ENCODE measurements around the gene TRAPPC2B. TPM values are rescaled to one million over a fixed set of nuclear protein-coding genes. Genes with fewer than 3 reads are reported as not detected.

TRAPPC2B gene
- total RNA-seq, 1 experiment from 2014 or later, result 6.3 TPM

DNA sequence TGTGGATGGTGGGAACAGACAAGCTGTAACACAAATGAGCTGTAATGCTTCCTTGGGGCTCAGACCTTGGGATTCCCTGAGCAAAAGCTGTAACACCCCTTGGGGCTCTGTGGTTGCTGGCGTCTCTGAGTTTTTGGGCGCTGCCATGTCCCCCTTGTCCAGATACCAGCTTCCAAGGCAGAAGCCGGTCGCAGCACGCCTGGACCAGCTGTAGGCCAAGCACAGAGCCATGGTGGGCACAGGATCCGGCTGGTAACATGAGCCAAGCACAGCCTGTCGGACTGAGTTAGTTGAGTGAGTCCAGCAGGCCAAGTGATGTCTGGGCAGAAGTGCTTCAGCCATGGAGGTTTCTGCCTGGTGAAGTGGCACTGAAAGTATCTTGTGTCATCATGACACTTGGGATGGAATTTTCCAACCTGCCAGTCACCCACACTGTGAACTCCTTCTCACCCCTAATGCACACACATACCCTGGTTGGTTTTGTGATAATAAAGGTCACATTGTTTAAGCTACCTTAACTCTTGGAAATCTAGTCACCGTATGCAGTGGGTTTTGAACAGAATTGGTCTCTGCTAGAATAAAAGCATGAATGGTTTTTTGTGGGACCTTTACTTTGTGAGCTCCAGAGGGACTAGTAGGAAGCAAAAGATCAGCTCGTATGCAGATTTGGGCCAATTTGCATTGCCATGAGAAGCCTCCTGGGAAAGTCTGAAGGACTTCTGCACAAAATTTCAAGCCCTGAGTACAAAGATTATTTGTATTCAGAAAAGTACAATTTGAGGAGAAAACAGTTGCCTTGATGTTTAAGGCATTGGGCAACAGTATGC is 40.6 kb downstream of the TRAPPC2B start:
- Mint-ChIP-seq H3K4me1 (ENCODE audit: insufficient read depth, unreplicated experiment) (peaks cover 6% of the 10 kb centered on the region), H3K27me3 (ENCODE audit: insufficient read depth, unreplicated experiment) (no peaks in the 10 kb centered on the region), H3K27ac (ENCODE audit: low read depth, unreplicated experiment) (no peak overlapping the region), H3K9me3 (ENCODE audit: unreplicated experiment) (peaks cover 9% of the 10 kb centered on the region), H3K36me3 (ENCODE audit: insufficient read depth, unreplicated experiment) (peaks cover 22% of the 10 kb centered on the region), H3K4me3 (ENCODE audit: unreplicated experiment) (no peak overlapping the region)
- no TSS peak for BruUV-seq (replicated peaks)
- POLR2A ChIA-PET, result interaction anchor here (0.6 kb wide), 1 partner anchor 53 kb away, joined by 4 read pairs; the partner anchor contains the start of gene ZNF304
- intact Hi-C loops (cut with micrococcal nuclease), result no loop called here
- no peak for DNase-seq (ENCODE audit: unreplicated experiment)
- TF ChIP-seq, protein P1, sequence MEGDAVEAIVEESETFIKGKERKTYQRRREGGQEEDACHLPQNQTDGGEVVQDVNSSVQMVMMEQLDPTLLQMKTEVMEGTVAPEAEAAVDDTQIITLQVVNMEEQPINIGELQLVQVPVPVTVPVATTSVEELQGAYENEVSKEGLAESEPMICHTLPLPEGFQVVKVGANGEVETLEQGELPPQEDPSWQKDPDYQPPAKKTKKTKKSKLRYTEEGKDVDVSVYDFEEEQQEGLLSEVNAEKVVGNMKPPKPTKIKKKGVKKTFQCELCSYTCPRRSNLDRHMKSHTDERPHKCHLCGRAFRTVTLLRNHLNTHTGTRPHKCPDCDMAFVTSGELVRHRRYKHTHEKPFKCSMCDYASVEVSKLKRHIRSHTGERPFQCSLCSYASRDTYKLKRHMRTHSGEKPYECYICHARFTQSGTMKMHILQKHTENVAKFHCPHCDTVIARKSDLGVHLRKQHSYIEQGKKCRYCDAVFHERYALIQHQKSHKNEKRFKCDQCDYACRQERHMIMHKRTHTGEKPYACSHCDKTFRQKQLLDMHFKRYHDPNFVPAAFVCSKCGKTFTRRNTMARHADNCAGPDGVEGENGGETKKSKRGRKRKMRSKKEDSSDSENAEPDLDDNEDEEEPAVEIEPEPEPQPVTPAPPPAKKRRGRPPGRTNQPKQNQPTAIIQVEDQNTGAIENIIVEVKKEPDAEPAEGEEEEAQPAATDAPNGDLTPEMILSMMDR (IDR thresholded peaks at IDR 0.05; ENCODE audit: unreplicated experiment), result no peak
- CTCF ChIA-PET, result interaction anchor here (0.5 to 2.6 kb wide), 7 partner anchors 11 to 1061 kb away, joined by 3 to 18 read pairs (median 4); no protein-coding TSS in a partner anchor

DNA sequence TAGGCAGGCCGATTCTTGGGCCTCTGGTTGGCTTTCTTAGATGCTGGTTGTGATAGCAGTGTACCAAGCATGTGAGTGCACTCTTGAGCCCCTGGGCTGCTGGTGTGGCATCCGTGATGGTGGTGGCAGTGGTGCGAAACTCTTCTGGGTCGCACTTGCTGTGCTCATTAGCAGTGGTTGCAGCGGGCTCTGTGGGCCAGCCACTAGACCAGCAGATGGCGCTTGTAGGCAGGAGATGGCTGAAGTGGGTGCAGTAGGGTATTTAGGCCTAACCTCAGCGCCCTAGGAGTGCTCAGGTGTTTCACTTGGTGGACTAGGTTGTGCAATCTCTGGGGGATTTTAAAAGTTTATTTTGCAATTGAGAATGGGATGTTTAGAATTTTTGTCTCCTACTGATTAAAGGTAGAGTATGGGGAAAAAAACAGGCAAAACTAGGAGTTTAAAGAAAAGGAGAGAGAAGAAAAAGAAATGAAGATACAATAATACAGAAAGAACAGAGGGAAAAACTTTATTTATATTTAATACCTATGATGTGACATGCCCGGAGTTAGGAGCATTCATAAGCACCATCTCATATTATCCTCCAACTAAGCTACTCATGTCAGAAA is 43.3 kb downstream of the TRAPPC2B start:
- Mint-ChIP-seq H3K27ac (ENCODE audit: low read depth, unreplicated experiment) (peak overlapping the region; percentile 13), H3K9me3 (ENCODE audit: unreplicated experiment) (no peaks in the 10 kb centered on the region), H3K4me1 (ENCODE audit: insufficient read depth, unreplicated experiment) (peaks cover 10% of the 10 kb centered on the region), H3K27me3 (ENCODE audit: insufficient read depth, unreplicated experiment) (no peaks in the 10 kb centered on the region), H3K36me3 (ENCODE audit: insufficient read depth, unreplicated experiment) (peaks cover 5% of the 10 kb centered on the region), H3K4me3 (ENCODE audit: unreplicated experiment) (no peak overlapping the region)
- no TSS peak for BruUV-seq (replicated peaks)
- ChIA-PET CTCF (interaction anchor here (0.5 to 2.6 kb wide), 28 partner anchors 9 to 1735 kb away, joined by 3 to 18 read pairs (median 4); partner anchors contain the start of genes ZNF548 and ZNF749), POLR2A (interaction anchor here (0.7 kb wide), 2 partner anchors 8 to 12 kb away, joined by 3 read pairs; no protein-coding TSS in a partner anchor)
- intact Hi-C loops (cut with micrococcal nuclease), result loop anchor here (5.0 kb wide), 1 partner anchor 966 kb away; no protein-coding TSS in a partner anchor
- TF ChIP-seq, protein P1 (IDR thresholded peaks at IDR 0.05; ENCODE audit: unreplicated experiment), result peak; percentile 78
- peak; percentile 56 for DNase-seq (ENCODE audit: unreplicated experiment)

DNA sequence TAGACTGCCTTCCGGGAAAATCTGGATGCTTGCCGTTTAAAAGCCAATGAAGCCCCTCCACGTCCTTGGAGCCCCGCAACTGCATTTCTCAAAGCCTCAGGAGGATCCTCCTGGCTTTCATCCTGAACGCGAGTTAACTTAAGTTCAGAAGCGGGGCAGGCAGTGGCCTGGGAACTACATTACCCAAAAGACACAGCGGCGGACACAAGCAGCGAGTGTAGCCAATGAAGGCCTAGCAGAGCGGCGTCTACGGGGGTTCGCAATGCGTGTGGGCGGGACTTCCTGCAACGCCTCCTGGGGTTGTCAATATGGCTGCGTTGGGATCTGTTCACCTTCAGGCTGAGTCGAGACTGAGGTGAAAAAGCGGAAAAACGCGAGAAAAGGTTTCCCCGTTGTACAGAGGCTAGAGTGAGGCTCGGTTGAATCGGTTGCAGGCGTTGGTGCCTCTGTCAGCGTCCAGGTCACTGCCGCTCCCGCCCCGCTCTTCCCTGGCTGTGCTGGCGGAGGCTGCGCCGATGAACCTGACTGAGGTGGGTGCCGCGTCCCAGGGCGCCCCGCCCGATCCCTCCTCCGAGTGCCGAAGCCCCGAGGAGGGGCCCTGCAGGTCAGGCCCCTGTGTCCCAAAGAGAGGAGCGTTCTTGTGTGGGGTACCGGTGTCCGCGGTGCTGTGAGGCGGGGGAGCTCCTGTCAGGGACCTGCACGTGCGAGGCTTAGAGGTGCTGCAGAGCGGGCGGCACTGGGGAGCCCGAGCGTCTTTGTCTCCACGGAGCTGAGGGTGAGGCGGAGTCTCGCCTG is 47.7 kb downstream of the TRAPPC2B start, which contains the start of gene ZNF17:
Gene ZNF17 (plus strand): TSS at position 285 of the 795 bp plus-strand sequence. CDS start 2,455 bp downstream, outside the sequence.
- DNase-seq (ENCODE audit: unreplicated experiment), result peak; percentile 96
- TF ChIP-seq, protein P1 (IDR thresholded peaks at IDR 0.05; ENCODE audit: unreplicated experiment), result no peak
- peaks cover 12% of the 10 kb centered on the region for H3K9me3 Mint-ChIP-seq (ENCODE audit: unreplicated experiment)
- CTCF ChIA-PET, result interaction anchor here (0.6 to 2.2 kb wide), 3 partner anchors 12 to 1009 kb away, joined by 3 to 10 read pairs (median 4); no protein-coding TSS in a partner anchor
- peak within 1 kb of the TSS; percentile 97 for H3K4me3 Mint-ChIP-seq (ENCODE audit: unreplicated experiment)
- H3K27ac Mint-ChIP-seq (ENCODE audit: low read depth, unreplicated experiment), result peak within 1 kb of the TSS; percentile 86
- H3K4me1 Mint-ChIP-seq (ENCODE audit: insufficient read depth, unreplicated experiment), result peaks cover 14% of the 10 kb centered on the region
- H3K36me3 Mint-ChIP-seq (ENCODE audit: insufficient read depth, unreplicated experiment), result peaks cover 30% of the 10 kb centered on the region
- no peaks in the 10 kb centered on the region for H3K27me3 Mint-ChIP-seq (ENCODE audit: insufficient read depth, unreplicated experiment)
- POLR2A ChIA-PET, result interaction anchor here (0.9 to 3.5 kb wide), 7 partner anchors 12 to 1109 kb away, joined by 3 to 20 read pairs (median 3); partner anchors contain the start of genes ZBTB45, ZNF543, ZNF548 and ZNF749
- intact Hi-C loops (cut with micrococcal nuclease), result no loop called here
- BruUV-seq (replicated peaks), result TSS peak; percentile 57

Other genes starting within 250 kb of the TRAPPC2B start
- gene USP29, start 243.6 kb upstream of the TRAPPC2B start, total RNA-seq (2022), result not detected in 2 replicates
- not detected in 2 replicates for gene ZIM3, start 218.3 kb upstream of the TRAPPC2B start, total RNA-seq (2022)
- not detected in 2 replicates for gene DUXA, start 196.1 kb upstream of the TRAPPC2B start, total RNA-seq (2022)
- 34.4 and 41.1 TPM in 2 replicates for gene ZNF264, start 172.1 kb upstream of the TRAPPC2B start, total RNA-seq (2022)
- gene AURKC, start 132.5 kb upstream of the TRAPPC2B start, total RNA-seq (2022), result 0.93 and 1.2 TPM in 2 replicates
- gene ZNF805, start 122.9 kb upstream of the TRAPPC2B start, total RNA-seq (2022), result 11.8 and 12.2 TPM in 2 replicates
- gene ZNF460, start 83.1 kb upstream of the TRAPPC2B start, total RNA-seq (2022), result 72.5 and 95.5 TPM in 2 replicates
- 9.2 and 10.8 TPM in 2 replicates for gene ZNF543, start 43.1 kb upstream of the TRAPPC2B start, total RNA-seq (2022)
- gene ZNF304, start 12.3 kb upstream of the TRAPPC2B start, total RNA-seq (2022), result 7.0 and 9.9 TPM in 2 replicates
- gene ZNF547, start within 50 bp of the TRAPPC2B start, total RNA-seq (2022), result 3.7 and 4.3 TPM in 2 replicates
- gene ZNF548, start 26.3 kb downstream of the TRAPPC2B start, total RNA-seq (2022), result 23.7 and 40.1 TPM in 2 replicates
- 7.8 and 8.3 TPM in 2 replicates for gene ZNF17, start 47.6 kb downstream of the TRAPPC2B start, total RNA-seq (2022)
- gene ZNF749, start 71.8 kb downstream of the TRAPPC2B start, total RNA-seq (2022), result 19.1 and 21.2 TPM in 2 replicates
- gene VN1R1, start 93.6 kb downstream of the TRAPPC2B start, total RNA-seq (2022), result 0.47 TPM in 2 replicates
- gene ZNF772, start 114.0 kb downstream of the TRAPPC2B start, total RNA-seq (2022), result 9.9 and 10.9 TPM in 2 replicates
- 18.4 and 19.6 TPM in 2 replicates for gene ZNF419, start 124.2 kb downstream of the TRAPPC2B start, total RNA-seq (2022)
- gene ZNF773, start 136.4 kb downstream of the TRAPPC2B start, total RNA-seq (2022), result 11.2 and 12.4 TPM in 2 replicates
- gene ZNF549, start 163.8 kb downstream of the TRAPPC2B start, total RNA-seq (2022), result 3.9 and 5.3 TPM in 2 replicates
- 14.3 and 17.6 TPM in 2 replicates for gene ZNF550, start 196.3 kb downstream of the TRAPPC2B start, total RNA-seq (2022)
- gene ZNF416, start 215.4 kb downstream of the TRAPPC2B start, total RNA-seq (2022), result 5.0 and 5.6 TPM in 2 replicates
- gene ZIK1, start 220.6 kb downstream of the TRAPPC2B start, total RNA-seq (2022), result not detected in 2 replicates
- gene ZNF530, start 236.3 kb downstream of the TRAPPC2B start, total RNA-seq (2022), result 2.4 and 2.8 TPM in 2 replicates

Measured in MCF 10A (cell line).